HepG2 (cell line): ENCODE measurements around the gene PLS1.

ENCODE experiments used
- AGO2 ChIP-seq: fragments of 200-400 bp; formaldehyde crosslinking; optimal IDR thresholded peaks from 2 replicates; pipeline ENCODE3; 2017; ENCODE audit warnings: mild to moderate bottlenecking, low read depth, low read length, moderate library complexity
- CBX5 ChIP-seq: sonication (generic); formaldehyde crosslinking; IDR thresholded peaks from 2 replicates; pipeline ENCODE4 v1.4.0; 2020; ENCODE audit warnings: missing genetic modification reagents, borderline replicate concordance
- SMARCC2 ChIP-seq: fragments of 450-650 bp; IDR thresholded peaks from 2 replicates; pipeline ENCODE4 v1.6.1; 2017; ENCODE audit warnings: antibody characterized with exemption, mild to moderate bottlenecking
- SP1 ChIP-seq, 2 experiments: fragments of 450-650 bp in 1 of 2; sonication (generic) in 1 of 2; formaldehyde crosslinking in 1 of 2; IDR thresholded peaks; 2 replicates each; pipeline versions ENCODE4 v1.4.0 to v1.6.1; 2016 to 2020; ENCODE audit warnings: missing genetic modification reagents in 1 of 2
- TARDBP ChIP-seq: sonication (generic); formaldehyde crosslinking; IDR thresholded peaks from 2 replicates; pipeline ENCODE4 v1.8.0; 2022; ENCODE audit warnings: mild to moderate bottlenecking, missing genetic modification reagents
- ZSCAN29 ChIP-seq: sonication (generic); formaldehyde crosslinking; conservative IDR thresholded peaks from 2 replicates; pipeline ENCODE4 v1.4.0; 2020; ENCODE audit warnings: mild to moderate bottlenecking, missing genetic modification reagents
- TF ChIP-seq, protein P1 (sequence below): sonication (generic); formaldehyde crosslinking; IDR thresholded peaks from 2 replicates; pipeline ENCODE4 v1.5.0; 2020; ENCODE audit warnings: mild to moderate bottlenecking, missing genetic modification reagents, moderate library complexity
- TF ChIP-seq, protein P2 (sequence below): sonication (generic); formaldehyde crosslinking; IDR thresholded peaks from 2 replicates; pipeline ENCODE4 v1.8.1; 2022; ENCODE audit warnings: mild to moderate bottlenecking, missing genetic modification reagents

DNA sequence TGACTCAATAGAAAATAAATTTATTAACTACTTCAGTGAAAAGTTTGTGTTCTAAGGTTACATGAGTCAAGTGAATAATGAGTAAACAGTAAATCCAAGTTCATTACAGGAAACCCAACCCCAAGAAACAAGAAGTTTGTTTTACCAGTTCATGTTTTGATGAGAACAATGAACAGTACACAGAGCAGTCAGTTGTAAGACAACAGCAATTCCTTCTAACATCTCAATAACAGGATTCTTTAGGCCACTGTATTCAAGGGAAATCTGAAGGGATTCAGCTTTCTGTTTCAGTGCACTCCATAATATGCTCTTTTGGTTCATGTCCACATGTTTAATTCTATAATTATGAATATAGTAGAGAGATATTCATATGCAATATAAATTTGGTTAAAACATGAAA lies 36.1 kb upstream of the PLS1 start:
- TF ChIP-seq, protein P1, sequence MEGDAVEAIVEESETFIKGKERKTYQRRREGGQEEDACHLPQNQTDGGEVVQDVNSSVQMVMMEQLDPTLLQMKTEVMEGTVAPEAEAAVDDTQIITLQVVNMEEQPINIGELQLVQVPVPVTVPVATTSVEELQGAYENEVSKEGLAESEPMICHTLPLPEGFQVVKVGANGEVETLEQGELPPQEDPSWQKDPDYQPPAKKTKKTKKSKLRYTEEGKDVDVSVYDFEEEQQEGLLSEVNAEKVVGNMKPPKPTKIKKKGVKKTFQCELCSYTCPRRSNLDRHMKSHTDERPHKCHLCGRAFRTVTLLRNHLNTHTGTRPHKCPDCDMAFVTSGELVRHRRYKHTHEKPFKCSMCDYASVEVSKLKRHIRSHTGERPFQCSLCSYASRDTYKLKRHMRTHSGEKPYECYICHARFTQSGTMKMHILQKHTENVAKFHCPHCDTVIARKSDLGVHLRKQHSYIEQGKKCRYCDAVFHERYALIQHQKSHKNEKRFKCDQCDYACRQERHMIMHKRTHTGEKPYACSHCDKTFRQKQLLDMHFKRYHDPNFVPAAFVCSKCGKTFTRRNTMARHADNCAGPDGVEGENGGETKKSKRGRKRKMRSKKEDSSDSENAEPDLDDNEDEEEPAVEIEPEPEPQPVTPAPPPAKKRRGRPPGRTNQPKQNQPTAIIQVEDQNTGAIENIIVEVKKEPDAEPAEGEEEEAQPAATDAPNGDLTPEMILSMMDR: no peak
- no peak for TF ChIP-seq AGO2
- TF ChIP-seq, protein P2, sequence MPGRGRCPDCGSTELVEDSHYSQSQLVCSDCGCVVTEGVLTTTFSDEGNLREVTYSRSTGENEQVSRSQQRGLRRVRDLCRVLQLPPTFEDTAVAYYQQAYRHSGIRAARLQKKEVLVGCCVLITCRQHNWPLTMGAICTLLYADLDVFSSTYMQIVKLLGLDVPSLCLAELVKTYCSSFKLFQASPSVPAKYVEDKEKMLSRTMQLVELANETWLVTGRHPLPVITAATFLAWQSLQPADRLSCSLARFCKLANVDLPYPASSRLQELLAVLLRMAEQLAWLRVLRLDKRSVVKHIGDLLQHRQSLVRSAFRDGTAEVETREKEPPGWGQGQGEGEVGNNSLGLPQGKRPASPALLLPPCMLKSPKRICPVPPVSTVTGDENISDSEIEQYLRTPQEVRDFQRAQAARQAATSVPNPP (CRISPR knock-in tag): no peak
- TF ChIP-seq CBX5: no peak
- no peak for TF ChIP-seq ZSCAN29
- no peak for TF ChIP-seq SMARCC2
- TF ChIP-seq TARDBP (CRISPR knock-in tag): no peak
- no peak for TF ChIP-seq SP1 (IDR thresholded peaks at IDR 0.05)
- no peak for TF ChIP-seq SP1 (CRISPR knock-in tag; IDR thresholded peaks at IDR 0.05)
